GM21619 (cell line): ENCODE results near the gene ITPK1.
"Not testable (repeated sequence)": the region's sequence is repeated elsewhere in the genome, so short reads cannot be mapped to it uniquely, and the experiment has no call there.

Experiments
- ATAC-seq: cut with Tn5 transposase; IDR thresholded peaks from one replicate; pipeline ENCODE4 v1.9.1; 2021; ENCODE audit not compliant: unreplicated experiment

ITPK1 gene

DNA sequence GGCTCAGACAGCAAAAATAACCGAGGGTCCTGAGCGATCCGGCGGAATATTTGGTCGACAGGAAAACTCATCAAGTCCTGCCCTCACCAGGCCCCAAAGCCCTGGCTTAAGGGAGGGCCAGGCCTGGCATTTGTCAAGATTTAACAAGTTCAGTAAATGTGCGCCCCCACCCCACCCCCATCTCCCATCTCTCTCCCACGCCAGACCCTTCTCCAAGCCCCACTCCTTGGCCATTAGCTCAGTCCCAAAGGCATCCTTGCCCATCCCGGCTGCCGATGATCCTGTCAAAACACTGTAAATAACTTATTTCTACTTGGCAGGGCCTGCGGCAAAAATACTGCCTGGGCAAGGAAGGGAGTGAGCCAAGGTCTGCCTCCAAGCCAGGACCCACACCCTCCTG lies 52.8 kb downstream of the ITPK1 start:
- no peak for ATAC-seq

GRCh38 chr14:93062013-93062412 lies 53.7 kb downstream of the ITPK1 start:
- ATAC-seq = not testable (repeated sequence)

DNA sequence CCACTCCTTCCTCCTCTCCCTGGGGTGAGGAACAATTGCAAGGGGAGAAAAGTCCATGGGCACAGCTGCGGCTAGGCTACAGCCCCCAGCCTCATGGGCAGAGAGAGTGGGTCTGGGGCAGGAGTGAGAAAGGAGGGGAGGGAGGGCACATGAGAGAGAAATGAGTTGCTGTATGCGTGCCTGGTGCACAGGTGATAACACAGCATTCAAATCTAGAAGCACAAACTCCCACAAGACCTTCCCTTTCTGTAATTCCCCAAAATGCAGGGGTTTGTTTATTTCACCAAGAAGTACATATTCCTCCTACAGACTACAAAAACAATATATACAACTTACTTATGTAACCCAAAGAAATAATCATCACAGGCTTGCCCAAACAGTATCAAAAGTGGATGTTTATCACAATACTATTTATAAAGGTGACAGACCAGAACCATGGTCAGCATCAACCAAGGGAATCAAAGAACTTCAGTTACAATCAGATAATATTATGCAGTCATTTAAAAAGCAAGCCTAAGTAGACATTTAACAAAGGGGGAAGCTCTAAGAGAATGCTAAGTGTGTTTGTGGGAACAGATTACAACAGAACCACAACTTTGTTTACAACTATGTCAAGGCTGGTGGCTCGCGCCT lies 54.2 kb downstream of the ITPK1 start:
- ATAC-seq = no peak

- ATAC-seq = no peak
Measured at GRCh38 chr14:93060841-93061240, 54.9 kb downstream of the ITPK1 start.

DNA sequence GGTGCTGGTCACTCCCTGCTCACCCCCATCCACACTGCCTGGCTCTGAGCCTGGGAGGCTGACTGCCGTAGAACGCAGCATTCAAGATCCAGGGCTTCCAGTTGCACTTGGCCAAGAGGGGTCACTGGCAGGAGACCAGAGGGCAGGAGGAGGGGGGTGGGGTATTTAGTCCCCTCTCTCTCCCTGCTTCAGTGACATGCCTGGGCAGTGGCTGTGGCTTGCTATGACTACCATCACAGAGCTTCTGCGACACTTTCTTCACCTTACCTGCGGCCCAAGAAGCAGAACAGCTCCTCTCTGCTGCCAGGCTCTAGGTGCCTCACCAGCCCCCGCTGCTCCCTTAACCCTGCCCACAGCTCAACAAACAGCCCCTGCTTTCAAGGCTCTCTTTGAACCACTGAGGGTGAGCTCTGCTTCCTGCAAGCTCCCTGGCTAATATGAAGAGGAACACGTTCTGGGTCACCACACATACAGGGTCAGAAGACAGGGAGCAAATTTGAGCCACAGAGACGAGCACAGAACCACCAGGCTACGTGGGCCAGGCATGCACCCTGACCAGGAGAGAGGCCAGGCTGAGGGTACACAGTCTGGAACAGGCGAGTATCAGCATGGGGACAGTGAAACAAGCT lies 55.7 kb downstream of the ITPK1 start:
- no peak for ATAC-seq

GRCh38 chr14:93059260-93059659 lies 56.5 kb downstream of the ITPK1 start:
- no peak for ATAC-seq

- no peak for ATAC-seq
Measured at GRCh38 chr14:93057586-93058280, 58.0 kb downstream of the ITPK1 start.

DNA sequence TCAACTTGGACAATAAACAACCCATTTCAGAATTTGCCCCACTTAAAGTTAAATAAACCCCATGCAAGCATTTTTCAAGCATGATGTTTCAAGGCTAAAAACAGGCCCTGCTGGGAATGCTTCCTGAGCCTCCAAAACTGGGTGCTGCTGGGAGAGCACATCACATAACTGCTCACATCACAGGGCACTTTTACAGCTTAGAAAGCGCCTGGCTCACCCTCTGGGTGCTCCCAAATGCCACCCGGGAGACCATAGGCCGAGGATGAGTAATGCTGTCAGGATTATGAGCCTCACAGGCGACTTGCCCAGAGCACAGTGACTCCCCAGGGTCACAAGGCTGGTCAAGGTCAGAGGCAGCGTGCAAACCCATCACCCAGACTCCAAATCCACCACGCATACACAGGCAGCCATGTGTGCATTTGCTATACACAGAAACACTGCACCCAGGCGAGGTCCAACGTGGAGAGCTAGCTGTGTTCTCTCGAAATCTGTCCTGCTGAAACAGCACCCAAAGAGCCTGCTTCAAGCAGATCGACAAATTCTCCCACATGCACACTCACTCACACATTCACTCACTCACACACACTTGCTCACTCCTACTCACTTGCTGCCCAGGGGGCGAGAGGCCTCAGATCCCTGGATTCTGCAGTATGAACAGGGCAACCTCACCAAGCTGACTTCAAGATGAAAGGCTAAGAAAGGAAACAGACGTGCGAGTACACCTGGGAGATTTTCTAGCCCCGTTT lies 58.7 kb downstream of the ITPK1 start:
- ATAC-seq = no peak

- no peak for ATAC-seq
Measured at GRCh38 chr14:93056166-93056839, 59.4 kb downstream of the ITPK1 start.

- ATAC-seq = no peak
Measured at GRCh38 chr14:93055651-93056115, 60.0 kb downstream of the ITPK1 start.

GRCh38 chr14:93054876-93055275 lies 60.8 kb downstream of the ITPK1 start:
- no peak for ATAC-seq

GRCh38 chr14:93054006-93054405 lies 61.7 kb downstream of the ITPK1 start:
- ATAC-seq = no peak

- ATAC-seq = no peak
Measured at GRCh38 chr14:93051600-93052546, 63.9 kb downstream of the ITPK1 start.

- ATAC-seq = no peak
Measured at GRCh38 chr14:93050761-93051160, 65.0 kb downstream of the ITPK1 start.

DNA sequence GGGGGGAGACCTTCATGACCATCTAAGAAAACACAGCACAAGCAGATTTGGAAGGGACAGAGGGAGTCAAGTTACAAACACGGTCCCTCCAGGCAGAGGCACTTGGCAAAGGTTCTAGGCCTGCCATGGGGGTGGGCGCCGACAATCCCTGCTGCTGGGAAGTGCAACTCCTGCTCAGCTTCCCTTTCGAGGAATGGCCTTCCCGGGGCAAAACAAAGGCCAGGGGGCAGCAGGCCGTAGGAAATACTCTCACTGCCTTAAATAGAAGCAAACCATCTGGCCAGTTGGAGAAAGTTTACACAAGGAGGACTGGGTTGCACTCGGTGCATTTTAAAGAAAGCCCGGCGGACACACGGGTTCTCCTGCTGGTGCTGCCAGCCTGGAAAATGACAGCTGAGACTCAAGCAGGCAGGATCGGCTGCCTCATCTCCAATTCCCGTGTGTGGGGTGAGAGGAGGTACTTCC lies 65.8 kb downstream of the ITPK1 start:
- ATAC-seq = no peak

GRCh38 chr14:93049315-93049714 lies 66.4 kb downstream of the ITPK1 start:
- no peak for ATAC-seq

DNA sequence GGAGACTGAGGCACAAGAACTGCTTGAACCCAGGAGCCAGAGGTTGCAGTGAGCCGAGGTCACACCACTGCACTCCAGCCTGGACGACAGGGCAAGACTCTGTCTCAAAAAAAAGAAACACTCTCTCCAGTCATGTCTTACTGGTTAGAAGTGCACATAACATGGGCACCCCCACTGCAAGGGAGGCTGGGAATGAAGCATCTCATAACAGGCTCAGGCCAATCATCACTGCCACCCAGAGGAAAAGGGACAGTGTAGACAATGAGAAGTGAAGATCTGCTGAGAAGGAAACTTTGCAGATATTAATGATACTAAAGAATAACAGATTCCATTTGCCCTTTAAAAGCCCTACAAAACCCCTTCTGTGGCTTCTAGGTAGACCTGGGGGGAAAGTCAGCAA lies 66.9 kb downstream of the ITPK1 start:
- no peak for ATAC-seq

- no peak for ATAC-seq
Measured at GRCh38 chr14:93047661-93048060, 68.1 kb downstream of the ITPK1 start.

- ATAC-seq = no peak
Measured at GRCh38 chr14:93047157-93047556, 68.6 kb downstream of the ITPK1 start.

DNA sequence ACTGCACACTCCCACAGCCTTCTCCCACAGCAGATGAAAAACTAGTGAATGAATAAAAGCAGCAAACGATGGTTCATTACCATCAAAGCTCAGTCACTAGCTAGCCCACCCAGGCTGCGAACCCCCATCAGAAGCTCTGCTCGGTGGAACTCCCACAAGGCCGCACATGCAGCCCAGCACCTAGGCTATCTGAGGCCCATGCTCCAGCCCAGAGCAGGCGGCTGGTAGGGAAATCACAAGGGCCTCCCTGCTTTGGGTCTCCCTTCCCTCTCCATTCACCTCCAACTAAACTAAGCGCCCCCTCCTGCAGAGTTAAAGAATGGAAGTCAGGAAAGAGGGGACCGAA lies 69.0 kb downstream of the ITPK1 start:
- no peak for ATAC-seq
